ENCODE measurements around the gene ABR. TPM values are rescaled to one million over a fixed set of nuclear protein-coding genes. Genes with fewer than 3 reads are reported as not detected.

The ABR gene
- total RNA-seq, 1 donor from 2014 or later: 70.9 TPM

GRCh38 chr17:1120596-1121441 lies 59.0 kb downstream of the ABR start:
- FAIRE-seq (no peak), DNase-seq (ENCODE audit: low read depth) (no peak)
- no peaks in the 10 kb centered on the region for H3K79me2 ChIP-seq (ENCODE audit: insufficient read depth, low read length)
- H3K27ac Mint-ChIP-seq (ENCODE audit: unreplicated experiment): no peak overlapping the region
- H3K4me3 ChIP-seq (ENCODE audit: insufficient read depth, low read depth, low read length): no peak overlapping the region
- H3K4me3 Mint-ChIP-seq (ENCODE audit: unreplicated experiment): no peak overlapping the region
- peaks cover 5% of the 10 kb centered on the region for H3K36me3 Mint-ChIP-seq (ENCODE audit: low read depth, unreplicated experiment)
- no peaks in the 10 kb centered on the region for H3K27me3 ChIP-seq (ENCODE audit: insufficient read depth, low read length)
- no peak for TF ChIP-seq EZH2 (IDR thresholded peaks at IDR 0.05; ENCODE audit: insufficient read depth, low read length)
- TF ChIP-seq, protein P1, sequence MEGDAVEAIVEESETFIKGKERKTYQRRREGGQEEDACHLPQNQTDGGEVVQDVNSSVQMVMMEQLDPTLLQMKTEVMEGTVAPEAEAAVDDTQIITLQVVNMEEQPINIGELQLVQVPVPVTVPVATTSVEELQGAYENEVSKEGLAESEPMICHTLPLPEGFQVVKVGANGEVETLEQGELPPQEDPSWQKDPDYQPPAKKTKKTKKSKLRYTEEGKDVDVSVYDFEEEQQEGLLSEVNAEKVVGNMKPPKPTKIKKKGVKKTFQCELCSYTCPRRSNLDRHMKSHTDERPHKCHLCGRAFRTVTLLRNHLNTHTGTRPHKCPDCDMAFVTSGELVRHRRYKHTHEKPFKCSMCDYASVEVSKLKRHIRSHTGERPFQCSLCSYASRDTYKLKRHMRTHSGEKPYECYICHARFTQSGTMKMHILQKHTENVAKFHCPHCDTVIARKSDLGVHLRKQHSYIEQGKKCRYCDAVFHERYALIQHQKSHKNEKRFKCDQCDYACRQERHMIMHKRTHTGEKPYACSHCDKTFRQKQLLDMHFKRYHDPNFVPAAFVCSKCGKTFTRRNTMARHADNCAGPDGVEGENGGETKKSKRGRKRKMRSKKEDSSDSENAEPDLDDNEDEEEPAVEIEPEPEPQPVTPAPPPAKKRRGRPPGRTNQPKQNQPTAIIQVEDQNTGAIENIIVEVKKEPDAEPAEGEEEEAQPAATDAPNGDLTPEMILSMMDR (IDR thresholded peaks at IDR 0.05; ENCODE audit: insufficient read depth, low read depth, low read length): no peak
- H3K4me2 ChIP-seq (ENCODE audit: low read length): no peak overlapping the region
- H3K9me3 Mint-ChIP-seq (ENCODE audit: unreplicated experiment): no peaks in the 10 kb centered on the region
- H3K27me3 Mint-ChIP-seq (ENCODE audit: low read depth, unreplicated experiment): peaks cover 2% of the 10 kb centered on the region
- peaks cover 5% of the 10 kb centered on the region for H3K4me1 Mint-ChIP-seq (ENCODE audit: low read depth, unreplicated experiment)
- H3K9me3 ChIP-seq (ENCODE audit: insufficient read depth, low read depth, low read length): no peaks in the 10 kb centered on the region
- H3K9ac ChIP-seq (ENCODE audit: low read length): no peak overlapping the region
- H3K36me3 ChIP-seq (ENCODE audit: insufficient read depth, low read length): no peaks in the 10 kb centered on the region
- no peak overlapping the region for H2AFZ ChIP-seq (ENCODE audit: low read depth, low read length)
- H4K20me1 ChIP-seq (ENCODE audit: insufficient read depth, low read length): peaks cover 22% of the 10 kb centered on the region
- H3K4me1 ChIP-seq (ENCODE audit: insufficient read depth, low read length): peaks cover 14% of the 10 kb centered on the region
- H3K27ac ChIP-seq (ENCODE audit: low read depth, low read length): no peak overlapping the region

DNA sequence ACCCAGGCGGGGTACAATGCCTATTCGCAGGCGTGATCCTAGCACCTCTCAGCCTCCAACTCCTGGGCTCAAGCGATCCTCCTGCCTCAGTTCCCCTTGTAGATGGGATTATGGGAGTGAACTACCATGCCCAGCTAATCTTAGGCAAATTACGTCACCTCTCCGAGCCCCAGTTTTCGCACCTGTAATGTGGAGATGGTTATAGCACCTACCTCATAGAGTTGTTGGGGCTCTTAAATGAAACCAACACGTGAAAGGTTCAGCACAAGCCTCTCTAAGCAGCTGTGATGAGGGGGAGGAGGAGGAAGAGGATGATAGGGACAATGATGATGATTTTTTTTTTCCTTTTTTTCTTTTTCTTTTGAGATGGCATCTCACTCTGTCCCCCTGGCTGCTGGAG lies 59.9 kb downstream of the ABR start:
- H3K27me3 ChIP-seq (ENCODE audit: insufficient read depth, low read length): no peaks in the 10 kb centered on the region
- peaks cover 5% of the 10 kb centered on the region for H3K36me3 Mint-ChIP-seq (ENCODE audit: low read depth, unreplicated experiment)
- H3K4me2 ChIP-seq (ENCODE audit: low read length): no peak overlapping the region
- no peak overlapping the region for H3K9ac ChIP-seq (ENCODE audit: low read length)
- FAIRE-seq (no peak), DNase-seq (ENCODE audit: low read depth) (no peak)
- peaks cover 22% of the 10 kb centered on the region for H4K20me1 ChIP-seq (ENCODE audit: insufficient read depth, low read length)
- H3K27ac Mint-ChIP-seq (ENCODE audit: unreplicated experiment): no peak overlapping the region
- no peak overlapping the region for H2AFZ ChIP-seq (ENCODE audit: low read depth, low read length)
- H3K4me1 Mint-ChIP-seq (ENCODE audit: low read depth, unreplicated experiment): peaks cover 10% of the 10 kb centered on the region
- H3K79me2 ChIP-seq (ENCODE audit: insufficient read depth, low read length): no peaks in the 10 kb centered on the region
- H3K27ac ChIP-seq (ENCODE audit: low read depth, low read length): no peak overlapping the region
- H3K4me3 ChIP-seq (ENCODE audit: insufficient read depth, low read depth, low read length): no peak overlapping the region
- no peaks in the 10 kb centered on the region for H3K9me3 ChIP-seq (ENCODE audit: insufficient read depth, low read depth, low read length)
- TF ChIP-seq, protein P1 (IDR thresholded peaks at IDR 0.05; ENCODE audit: insufficient read depth, low read depth, low read length): no peak
- no peak for TF ChIP-seq EZH2 (IDR thresholded peaks at IDR 0.05; ENCODE audit: insufficient read depth, low read length)
- H3K36me3 ChIP-seq (ENCODE audit: insufficient read depth, low read length): no peaks in the 10 kb centered on the region
- H3K4me3 Mint-ChIP-seq (ENCODE audit: unreplicated experiment): no peak overlapping the region
- no peaks in the 10 kb centered on the region for H3K9me3 Mint-ChIP-seq (ENCODE audit: unreplicated experiment)
- H3K27me3 Mint-ChIP-seq (ENCODE audit: low read depth, unreplicated experiment): peaks cover 2% of the 10 kb centered on the region
- H3K4me1 ChIP-seq (ENCODE audit: insufficient read depth, low read length): peaks cover 12% of the 10 kb centered on the region

DNA sequence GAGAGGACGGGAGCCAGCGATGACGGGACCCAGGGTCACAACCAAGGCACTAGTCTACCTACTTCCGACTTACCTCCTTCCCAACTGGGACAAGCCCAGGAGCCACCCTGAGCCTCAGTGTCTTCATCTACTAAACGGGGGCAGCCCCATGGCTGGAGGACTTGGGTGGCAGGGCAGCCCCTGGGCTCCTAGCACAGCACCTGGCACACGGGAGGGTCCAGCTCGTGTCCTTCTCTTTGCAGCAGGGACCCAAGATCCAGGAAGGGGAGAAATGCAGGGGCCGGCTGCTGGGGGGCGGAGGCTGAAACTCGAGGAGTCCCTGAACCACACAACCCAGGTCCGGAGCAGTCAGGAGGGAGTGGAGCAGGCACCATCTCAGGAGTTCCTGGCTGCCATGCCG lies 63.2 kb downstream of the ABR start:
- peaks cover 16% of the 10 kb centered on the region for H3K4me1 ChIP-seq (ENCODE audit: insufficient read depth, low read length)
- H4K20me1 ChIP-seq (ENCODE audit: insufficient read depth, low read length): no peaks in the 10 kb centered on the region
- FAIRE-seq (no peak), DNase-seq (ENCODE audit: low read depth) (no peak)
- H3K36me3 ChIP-seq (ENCODE audit: insufficient read depth, low read length): no peaks in the 10 kb centered on the region
- peaks cover 2% of the 10 kb centered on the region for H3K27me3 Mint-ChIP-seq (ENCODE audit: low read depth, unreplicated experiment)
- no peak overlapping the region for H3K27ac ChIP-seq (ENCODE audit: low read depth, low read length)
- H3K9me3 ChIP-seq (ENCODE audit: insufficient read depth, low read depth, low read length): no peaks in the 10 kb centered on the region
- peaks cover 3% of the 10 kb centered on the region for H3K36me3 Mint-ChIP-seq (ENCODE audit: low read depth, unreplicated experiment)
- no peak overlapping the region for H3K4me3 ChIP-seq (ENCODE audit: insufficient read depth, low read depth, low read length)
- no peaks in the 10 kb centered on the region for H3K9me3 Mint-ChIP-seq (ENCODE audit: unreplicated experiment)
- peaks cover 6% of the 10 kb centered on the region for H3K79me2 ChIP-seq (ENCODE audit: insufficient read depth, low read length)
- H3K27me3 ChIP-seq (ENCODE audit: insufficient read depth, low read length): no peaks in the 10 kb centered on the region
- TF ChIP-seq, protein P1 (IDR thresholded peaks at IDR 0.05; ENCODE audit: insufficient read depth, low read depth, low read length): no peak
- no peak for TF ChIP-seq EZH2 (IDR thresholded peaks at IDR 0.05; ENCODE audit: insufficient read depth, low read length)
- no peak overlapping the region for H3K4me2 ChIP-seq (ENCODE audit: low read length)
- no peak overlapping the region for H3K27ac Mint-ChIP-seq (ENCODE audit: unreplicated experiment)
- no peak overlapping the region for H3K4me3 Mint-ChIP-seq (ENCODE audit: unreplicated experiment)
- peaks cover 21% of the 10 kb centered on the region for H3K4me1 Mint-ChIP-seq (ENCODE audit: low read depth, unreplicated experiment)
- H3K9ac ChIP-seq (ENCODE audit: low read length): no peak overlapping the region
- H2AFZ ChIP-seq (ENCODE audit: low read depth, low read length): no peak overlapping the region

Data from astrocyte (in vitro differentiated cells and primary cell).